Activated T-helper 2 cell treated with anti-CD3 and anti-CD28 coated beads, Interferon-gamma antibody, Interleukin-2, Interleukin-4, amounts not matched to agents 10 μg/mL and 5 μg/mL and 100 μg/mL, durations not matched to agents 14 hours and 24 hours and 36 hours (primary cell): ENCODE measurements around the gene LHCGR. TPM values are rescaled to one million over a fixed set of nuclear protein-coding genes. Genes with fewer than 3 reads are reported as not detected.
"Not testable (repeated sequence)": the region's sequence is repeated elsewhere in the genome, so short reads cannot be mapped to it uniquely, and the experiment has no call there.

Experiments
- DNase-seq: peaks from one replicate; pipeline ENCODE4 v3.0.0; 2021; ENCODE audit warnings: low spot score
- H3K27ac Mint-ChIP-seq: one replicate; pipeline ENCODE4 v1.8.0; 2021; ENCODE audit warnings: mixed read lengths
- H3K27me3 Mint-ChIP-seq: one replicate; pipeline ENCODE4 v1.8.0; 2021; ENCODE audit warnings: low read depth, mixed read lengths
- H3K36me3 Mint-ChIP-seq: one replicate; pipeline ENCODE4 v1.8.0; 2021; ENCODE audit warnings: low read depth, mixed read lengths
- H3K4me1 Mint-ChIP-seq: one replicate; pipeline ENCODE4 v1.8.0; 2021; ENCODE audit warnings: low read depth, mixed read lengths
- H3K4me3 Mint-ChIP-seq: one replicate; pipeline ENCODE4 v1.8.0; 2021; ENCODE audit warnings: low read depth, mild to moderate bottlenecking, moderate library complexity, mixed read lengths
- H3K9me3 Mint-ChIP-seq: one replicate; pipeline ENCODE4 v1.8.0; 2021; ENCODE audit warnings: mixed read lengths
- intact Hi-C: fragments of 100-400 bp; cut with micrococcal nuclease; formaldehyde crosslinking; loops from one replicate; pipeline ENCODE4 v1.15.1; 2023
- total RNA-seq: library from RNA; stranded (reverse); gene quantifications from 2 replicates; pipeline ENCODE4 v1.2.3, GENCODE V29; 2022

Gene LHCGR
- total RNA-seq, 1 donor from 2014 or later: not detected

DNA sequence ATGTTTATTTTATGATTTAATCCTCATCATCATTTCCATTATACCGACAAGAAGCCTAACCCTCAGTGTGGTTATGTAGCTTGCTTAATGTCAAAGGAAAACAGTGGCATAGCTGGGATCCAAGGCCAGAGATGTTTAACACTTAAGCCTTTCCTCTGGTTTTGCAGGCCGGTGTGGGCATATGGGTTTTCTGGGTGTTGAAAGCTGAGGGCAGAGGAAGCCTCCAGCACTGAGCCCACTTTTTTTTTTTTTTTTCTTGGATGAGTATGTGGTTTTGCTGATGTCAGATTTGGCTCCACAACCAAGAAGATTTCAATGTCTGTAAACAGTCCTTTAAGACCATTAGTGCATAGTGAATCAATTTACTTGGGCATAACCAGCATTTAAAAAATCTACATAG, 41.3 kb downstream of the LHCGR start:
- Mint-ChIP-seq H3K36me3 (no peaks in the 10 kb centered on the region), H3K9me3 (no peaks in the 10 kb centered on the region), H3K27ac (no peak overlapping the region)

DNA sequence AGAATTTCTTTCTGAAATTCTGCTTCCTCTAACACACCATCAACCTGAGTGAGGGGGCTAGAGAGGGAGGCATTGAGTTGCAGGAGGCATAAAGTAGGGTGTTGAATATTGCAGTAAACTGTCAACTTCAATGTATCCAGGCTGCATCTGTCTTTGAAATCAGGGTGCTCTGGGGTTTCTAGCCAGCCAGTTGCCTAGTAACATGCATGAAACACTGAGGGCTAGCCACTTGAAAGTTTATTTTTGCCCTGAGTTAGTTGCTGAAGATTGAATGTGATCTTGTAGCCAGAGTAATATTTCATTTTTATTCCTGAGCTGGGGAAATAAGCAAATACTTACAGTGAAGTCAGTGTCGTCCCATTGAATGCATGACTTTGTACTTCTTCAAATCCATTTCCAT, 41.9 kb downstream of the LHCGR start:
- Mint-ChIP-seq H3K9me3 (no peaks in the 10 kb centered on the region), H3K4me3 (no peak overlapping the region), H3K36me3 (no peaks in the 10 kb centered on the region), H3K27ac (no peak overlapping the region), H3K4me1 (no peaks in the 10 kb centered on the region), H3K27me3 (no peaks in the 10 kb centered on the region)
- no peak for DNase-seq
- intact Hi-C loops: no loop called here

More for the DNA sequence above, 41.3 kb downstream of the LHCGR start:
- intact Hi-C loops: no loop called here
- Mint-ChIP-seq H3K27me3 (no peaks in the 10 kb centered on the region), H3K4me3 (no peak overlapping the region), H3K4me1 (no peaks in the 10 kb centered on the region)
- DNase-seq: no peak

DNA sequence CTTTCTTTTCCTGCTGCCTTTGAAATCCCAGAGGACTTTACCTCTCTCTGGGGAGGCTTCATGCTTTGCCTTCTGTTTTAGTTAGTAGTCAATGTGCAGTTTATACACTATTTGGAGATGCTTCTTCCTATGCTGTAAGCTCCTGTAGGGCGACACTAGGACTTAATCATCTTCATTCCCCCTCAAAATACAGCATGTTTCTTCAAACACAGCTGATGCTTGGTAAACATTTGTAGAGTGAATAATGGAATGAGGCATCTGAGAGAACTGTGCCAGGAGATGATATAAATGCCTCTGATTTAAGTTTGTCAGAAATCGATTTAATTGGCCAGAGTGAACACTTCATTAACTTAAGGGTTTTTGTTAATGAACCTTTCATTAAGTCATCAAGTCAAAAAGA, 43.4 kb downstream of the LHCGR start:
- Mint-ChIP-seq H3K4me3 (no peak overlapping the region), H3K9me3 (no peaks in the 10 kb centered on the region), H3K4me1 (no peaks in the 10 kb centered on the region), H3K27ac (no peak overlapping the region), H3K27me3 (no peaks in the 10 kb centered on the region), H3K36me3 (no peaks in the 10 kb centered on the region)
- intact Hi-C loops: no loop called here
- DNase-seq: no peak

DNA sequence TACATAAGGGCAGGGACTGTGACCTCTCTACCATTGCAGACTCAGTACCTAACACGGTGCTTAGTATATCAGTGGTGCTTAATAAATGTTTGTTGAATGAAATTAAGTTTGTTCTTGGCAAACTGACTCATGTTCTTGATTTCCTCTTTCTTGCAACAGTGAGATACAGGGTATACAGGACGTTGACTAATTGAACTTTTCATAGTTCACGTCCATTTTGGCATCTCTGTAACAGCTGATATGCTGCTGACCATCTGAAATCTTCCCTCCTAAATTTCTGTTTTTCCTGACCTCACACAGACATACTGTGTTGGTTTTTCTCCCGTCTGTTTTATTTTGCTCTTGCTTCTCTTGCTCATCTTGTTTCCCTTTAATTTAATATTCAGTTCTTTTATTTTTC, 44.2 kb downstream of the LHCGR start:
- Mint-ChIP-seq H3K36me3 (no peaks in the 10 kb centered on the region), H3K4me3 (no peak overlapping the region), H3K9me3 (no peaks in the 10 kb centered on the region), H3K4me1 (no peaks in the 10 kb centered on the region), H3K27me3 (no peaks in the 10 kb centered on the region), H3K27ac (no peak overlapping the region)
- no peak for DNase-seq
- intact Hi-C loops: no loop called here

DNA sequence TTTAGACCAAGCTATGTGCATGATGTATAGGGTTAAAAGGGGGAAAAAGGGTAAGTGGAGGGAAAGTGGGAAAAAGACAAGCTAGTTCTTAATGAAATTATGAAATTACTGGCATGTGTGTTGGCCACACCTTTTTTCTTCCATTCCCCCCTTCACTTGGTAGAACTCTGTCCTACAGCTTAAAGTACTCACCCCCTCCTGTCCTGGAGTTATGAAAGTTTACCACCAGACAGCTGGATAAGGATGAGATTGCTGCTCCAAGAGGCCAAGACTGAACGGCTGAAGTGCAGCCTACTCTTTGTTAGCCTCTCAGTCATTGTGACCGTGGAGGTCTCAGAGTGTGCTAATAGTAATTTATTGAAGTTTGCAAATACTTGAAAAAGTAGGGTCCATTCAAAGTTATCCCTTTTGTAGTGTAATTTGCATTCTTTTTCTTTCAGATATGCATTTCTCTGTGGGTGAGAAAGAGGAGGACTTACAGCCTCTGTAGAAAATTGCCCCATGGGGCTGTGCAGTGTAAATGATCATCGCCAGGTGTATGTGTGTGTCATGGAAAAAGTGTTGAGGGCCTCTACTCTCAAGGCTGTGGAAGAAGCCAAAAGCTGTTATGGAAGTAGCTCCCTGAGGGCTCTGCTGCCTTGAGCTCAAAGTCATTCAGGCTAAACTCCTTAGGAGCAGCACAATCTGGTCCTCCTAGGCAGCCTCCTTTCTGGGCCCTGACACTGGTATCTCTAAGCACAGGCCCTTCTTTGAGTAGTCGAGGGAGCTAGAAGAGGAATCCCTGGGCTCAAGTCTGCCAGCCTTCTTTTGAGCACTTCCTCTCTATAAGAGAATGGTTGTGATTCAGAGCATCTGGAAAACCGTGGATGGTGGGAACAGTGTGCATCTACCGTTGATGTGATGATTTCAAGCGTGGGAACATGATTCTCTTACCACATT, 46.2 kb downstream of the LHCGR start:
- no peaks in the 10 kb centered on the region for H3K36me3 Mint-ChIP-seq
- intact Hi-C loops: no loop called here
- no peak overlapping the region for H3K27ac Mint-ChIP-seq
- H3K4me1 Mint-ChIP-seq: no peaks in the 10 kb centered on the region
- no peak overlapping the region for H3K4me3 Mint-ChIP-seq
- no peaks in the 10 kb centered on the region for H3K27me3 Mint-ChIP-seq
- H3K9me3 Mint-ChIP-seq: no peaks in the 10 kb centered on the region
- DNase-seq: no peak

DNA sequence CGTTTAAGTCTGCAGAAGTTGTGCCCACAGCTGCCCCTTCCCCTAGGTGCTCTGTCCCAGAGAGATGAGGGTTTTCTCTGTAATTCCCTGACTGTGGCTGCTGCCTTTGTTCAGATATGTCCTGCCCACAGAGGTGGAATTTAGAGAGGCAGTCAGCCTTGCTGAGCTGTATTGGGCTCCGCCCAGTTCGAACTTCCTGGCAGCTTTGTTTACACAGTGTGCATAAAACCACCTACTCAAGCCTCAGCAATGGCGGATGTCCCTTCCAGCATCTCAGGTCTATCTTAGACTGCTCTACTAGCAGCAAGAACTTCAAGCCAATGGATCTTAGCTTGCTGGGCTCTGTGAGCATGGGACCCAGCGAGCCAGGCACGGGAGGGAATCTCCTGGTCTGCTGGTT, 48.1 kb downstream of the LHCGR start:
- H3K4me3 Mint-ChIP-seq: no peak overlapping the region
- no peak overlapping the region for H3K27ac Mint-ChIP-seq
- no peaks in the 10 kb centered on the region for H3K36me3 Mint-ChIP-seq
- H3K4me1 Mint-ChIP-seq: no peaks in the 10 kb centered on the region
- DNase-seq: no peak
- H3K9me3 Mint-ChIP-seq: no peaks in the 10 kb centered on the region
- intact Hi-C loops: no loop called here
- no peaks in the 10 kb centered on the region for H3K27me3 Mint-ChIP-seq

DNA sequence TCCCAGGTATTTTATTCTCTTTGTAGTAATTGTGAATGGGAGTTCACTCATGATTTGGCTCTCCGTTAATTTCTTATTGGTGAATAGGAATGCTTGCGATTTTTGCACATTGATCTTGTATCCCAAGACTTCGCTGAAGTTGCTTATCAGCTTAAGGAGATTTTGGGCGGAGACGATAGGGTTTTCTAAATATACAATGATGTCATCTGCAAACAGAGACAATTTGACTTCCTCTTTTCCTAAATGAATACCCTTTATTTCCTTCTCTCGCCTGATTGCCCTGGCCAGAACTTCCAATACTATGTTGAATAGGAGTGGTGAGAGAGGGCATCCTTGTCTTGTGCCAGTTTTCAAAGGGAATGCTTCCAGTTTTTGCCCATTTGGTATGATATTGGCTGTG, 51.9 kb downstream of the LHCGR start:
- not testable (repeated sequence) for H3K36me3 Mint-ChIP-seq

DNA sequence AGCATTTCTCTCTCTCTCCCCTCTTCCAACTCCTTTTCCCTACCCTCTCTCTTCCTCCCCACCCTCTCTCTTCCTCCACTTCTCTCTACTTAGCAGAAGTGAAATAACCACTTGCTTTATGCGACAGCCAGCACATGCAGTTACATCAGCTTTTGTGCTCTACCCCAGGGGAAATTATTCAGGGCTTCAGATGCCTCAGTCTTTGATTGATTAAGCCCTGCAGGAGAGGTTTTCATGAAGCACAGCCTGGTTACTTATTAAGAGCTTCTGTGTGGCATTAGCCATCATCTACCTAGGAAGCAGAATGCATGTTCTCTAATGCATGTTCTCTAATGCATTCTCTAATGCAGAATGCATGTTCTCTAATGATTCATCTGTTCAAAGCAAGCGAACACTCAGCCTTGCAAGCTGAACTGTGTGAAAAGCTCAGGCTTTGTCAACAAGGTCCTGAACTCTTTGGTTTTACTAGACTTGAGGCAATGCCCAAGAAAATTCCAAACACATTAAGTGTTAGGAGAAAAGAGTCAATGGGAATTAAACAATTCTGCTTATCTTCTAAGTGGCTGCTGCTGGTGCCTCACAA, 56.1 kb downstream of the LHCGR start:
- H3K36me3 Mint-ChIP-seq: no peaks in the 10 kb centered on the region
- intact Hi-C loops: no loop called here
- H3K9me3 Mint-ChIP-seq: no peaks in the 10 kb centered on the region
- H3K27ac Mint-ChIP-seq: no peak overlapping the region
- DNase-seq: no peak
- H3K4me1 Mint-ChIP-seq: no peaks in the 10 kb centered on the region
- H3K27me3 Mint-ChIP-seq: no peaks in the 10 kb centered on the region
- no peak overlapping the region for H3K4me3 Mint-ChIP-seq

More for the DNA sequence above, 51.9 kb downstream of the LHCGR start:
- H3K4me3 Mint-ChIP-seq, H3K9me3 Mint-ChIP-seq, H3K27ac Mint-ChIP-seq, DNase-seq, H3K27me3 Mint-ChIP-seq, intact Hi-C loops, H3K4me1 Mint-ChIP-seq: not testable (repeated sequence)

DNA sequence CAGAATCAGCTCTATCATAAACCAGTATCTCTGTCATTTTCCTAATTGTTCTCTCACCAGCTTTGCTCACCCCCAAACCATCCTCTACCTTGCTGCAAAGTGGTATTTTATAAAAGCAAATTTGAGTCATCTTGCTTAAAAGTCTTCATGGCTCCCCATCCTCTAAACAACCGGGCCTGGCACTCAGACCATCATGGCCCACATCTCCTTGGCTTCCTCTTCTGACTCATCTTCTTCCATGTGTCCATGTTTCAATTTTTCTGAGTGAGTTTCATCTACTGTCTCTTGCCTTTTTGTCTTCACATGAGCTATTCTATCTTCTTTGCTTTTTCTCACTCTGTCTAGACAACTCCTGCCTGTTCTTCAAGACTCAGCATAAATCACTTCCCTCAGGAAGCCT, 58.6 kb downstream of the LHCGR start:
- no peaks in the 10 kb centered on the region for H3K9me3 Mint-ChIP-seq
- intact Hi-C loops: no loop called here
- H3K36me3 Mint-ChIP-seq: no peaks in the 10 kb centered on the region
- DNase-seq: no peak
- H3K4me3 Mint-ChIP-seq: no peak overlapping the region
- no peaks in the 10 kb centered on the region for H3K27me3 Mint-ChIP-seq
- no peaks in the 10 kb centered on the region for H3K4me1 Mint-ChIP-seq
- H3K27ac Mint-ChIP-seq: no peak overlapping the region

DNA sequence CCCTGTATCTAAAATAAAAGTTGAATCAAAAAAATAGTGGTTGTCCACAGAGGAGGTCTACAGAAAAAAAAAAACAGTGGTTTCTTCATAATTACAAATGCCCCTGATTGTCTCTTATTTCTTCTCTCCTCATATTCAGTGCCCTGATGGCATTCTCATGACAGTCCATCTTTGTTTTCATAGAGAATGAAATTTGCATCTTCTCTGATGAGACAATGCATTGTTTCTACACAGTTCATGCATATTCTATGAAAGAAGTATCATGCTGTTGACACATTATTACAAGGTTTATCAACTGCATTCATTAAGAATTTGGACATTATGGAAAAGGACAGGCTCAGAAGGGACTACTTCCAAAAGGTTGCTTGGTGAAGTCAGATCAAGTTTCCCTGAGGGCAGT, 59.5 kb downstream of the LHCGR start:
- Mint-ChIP-seq H3K4me3 (no peak overlapping the region), H3K27ac (no peak overlapping the region), H3K4me1 (no peaks in the 10 kb centered on the region), H3K27me3 (no peaks in the 10 kb centered on the region), H3K9me3 (no peaks in the 10 kb centered on the region), H3K36me3 (no peaks in the 10 kb centered on the region)
- DNase-seq: no peak
- intact Hi-C loops: no loop called here

DNA sequence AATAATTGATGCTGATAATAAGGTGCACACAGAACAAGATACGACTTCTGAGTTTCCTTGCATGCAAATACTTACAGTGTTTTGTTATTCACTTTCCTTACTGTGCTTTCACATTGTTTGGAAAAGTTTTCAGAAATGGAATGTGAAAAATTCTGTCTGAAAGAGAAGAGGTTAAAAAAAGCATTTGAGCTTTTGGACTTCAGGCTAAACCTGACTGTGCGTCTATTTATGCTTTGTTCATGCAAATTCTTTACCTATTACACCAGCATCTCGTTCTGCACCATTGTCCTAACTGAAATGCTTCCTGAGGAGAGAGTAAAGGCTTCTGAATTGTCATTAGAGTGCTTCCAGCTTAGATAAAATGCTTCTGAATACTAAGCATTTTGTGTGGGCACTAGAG, 61.4 kb downstream of the LHCGR start:
- Mint-ChIP-seq H3K4me1 (no peaks in the 10 kb centered on the region), H3K36me3 (no peaks in the 10 kb centered on the region), H3K9me3 (no peaks in the 10 kb centered on the region), H3K27ac (no peak overlapping the region), H3K27me3 (no peaks in the 10 kb centered on the region), H3K4me3 (no peak overlapping the region)
- DNase-seq: no peak
- intact Hi-C loops: no loop called here

DNA sequence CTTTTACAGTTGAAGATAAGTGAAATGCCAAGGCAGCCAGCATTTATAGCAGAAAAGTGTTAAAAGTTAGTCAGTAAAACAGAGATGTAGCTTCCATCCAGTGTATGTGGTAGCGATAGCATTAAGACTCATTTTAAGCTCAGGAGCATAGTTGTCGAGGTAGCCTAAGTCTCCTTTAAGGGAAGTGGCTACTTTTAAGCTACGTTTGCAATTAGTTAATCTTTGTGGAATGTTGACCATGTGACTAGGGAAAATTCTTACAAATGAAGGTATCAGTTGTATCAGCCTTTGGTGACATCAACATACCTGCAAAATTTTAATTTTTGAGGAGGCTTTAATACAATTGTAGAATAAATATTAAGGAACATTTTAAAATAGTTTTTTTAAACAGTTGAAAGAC, 61.9 kb downstream of the LHCGR start:
- intact Hi-C loops: no loop called here
- H3K27me3 Mint-ChIP-seq: no peaks in the 10 kb centered on the region
- H3K9me3 Mint-ChIP-seq: no peaks in the 10 kb centered on the region
- DNase-seq: no peak
- H3K36me3 Mint-ChIP-seq: no peaks in the 10 kb centered on the region
- H3K27ac Mint-ChIP-seq: no peak overlapping the region
- H3K4me3 Mint-ChIP-seq: no peak overlapping the region
- no peaks in the 10 kb centered on the region for H3K4me1 Mint-ChIP-seq

DNA sequence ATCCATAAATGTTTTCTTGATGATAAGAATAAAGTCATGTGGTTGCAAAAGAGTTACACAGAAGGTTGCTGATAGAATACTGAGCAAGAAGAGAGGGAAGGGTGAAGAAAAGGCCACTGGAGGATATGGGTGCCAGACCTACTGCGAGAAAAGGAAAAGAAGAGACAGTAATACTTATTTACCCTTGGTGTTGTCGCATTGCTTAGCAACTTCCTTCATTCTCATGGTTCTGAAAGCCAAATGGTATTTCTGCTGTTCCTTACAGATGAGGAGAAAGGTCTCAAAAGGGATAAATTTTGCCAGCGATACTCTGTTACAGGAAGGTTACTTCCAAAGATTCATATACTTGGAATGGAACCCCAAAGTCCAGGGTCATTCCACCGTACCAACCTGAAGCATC, 62.5 kb downstream of the LHCGR start:
- Mint-ChIP-seq H3K27ac (no peak overlapping the region), H3K9me3 (no peaks in the 10 kb centered on the region), H3K36me3 (no peaks in the 10 kb centered on the region), H3K4me3 (no peak overlapping the region), H3K4me1 (no peaks in the 10 kb centered on the region), H3K27me3 (no peaks in the 10 kb centered on the region)
- DNase-seq: no peak
- intact Hi-C loops: no loop called here
